HG02759 (cell line): Measurements from ENCODE around the gene DAD1.
"Not testable (repeated sequence)": the region's sequence is repeated elsewhere in the genome, so short reads cannot be mapped to it uniquely, and the experiment has no call there.

Experiments
- ATAC-seq: cut with Tn5 transposase; IDR thresholded peaks from one replicate; pipeline ENCODE4 v1.9.1; 2021; ENCODE audit warnings: mild to moderate bottlenecking, moderate library complexity; ENCODE audit not compliant: unreplicated experiment

DAD1 gene

DNA sequence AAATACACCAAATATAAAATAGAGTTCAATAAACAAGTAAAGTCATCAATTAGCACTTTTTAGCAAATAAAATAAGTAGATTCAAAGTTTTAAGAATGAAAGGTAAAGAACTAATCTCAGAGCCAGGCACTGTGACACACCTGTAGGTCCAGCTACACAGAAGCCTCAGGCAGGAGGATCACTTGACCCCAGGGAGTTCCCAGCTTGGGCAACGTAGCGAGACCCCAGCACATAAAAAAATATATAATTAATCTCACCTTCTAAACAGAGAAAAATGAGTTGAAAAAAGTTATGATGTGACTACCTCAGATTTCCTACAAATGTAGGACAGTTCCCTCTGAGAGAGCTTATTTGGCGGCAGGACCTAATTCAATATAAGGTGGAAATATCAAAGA lies 19.3 kb downstream of the DAD1 start:
- no peak for ATAC-seq

DNA sequence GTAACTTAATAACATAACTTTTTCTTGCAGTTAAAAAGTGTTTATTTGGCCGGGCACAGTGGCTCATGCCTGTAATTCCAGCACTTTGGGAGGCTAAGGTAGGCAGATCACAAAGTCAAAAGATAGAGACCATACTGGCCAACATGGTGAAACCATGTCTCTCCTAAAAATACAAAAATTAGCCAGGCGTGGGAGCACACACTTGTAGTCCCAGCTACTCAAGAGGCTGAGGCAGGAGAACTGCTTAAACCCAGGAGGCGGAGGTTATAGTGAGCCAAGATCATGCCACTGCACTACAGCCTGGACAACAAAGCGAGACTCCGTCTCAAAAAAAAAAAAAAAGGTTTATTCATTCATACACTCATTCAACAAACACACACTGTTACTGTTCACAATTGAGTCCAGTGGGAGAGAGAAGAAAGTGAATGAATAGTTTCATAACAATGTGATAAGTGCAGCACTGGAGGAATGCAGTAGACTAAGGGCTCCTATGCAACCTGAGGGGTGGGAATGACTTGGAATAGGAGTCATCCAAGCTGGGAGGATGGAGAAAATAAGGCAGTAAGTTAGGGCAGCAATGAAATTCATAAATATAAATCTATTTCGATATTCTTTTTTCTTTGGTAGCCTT lies 19.8 kb downstream of the DAD1 start:
- no peak for ATAC-seq

DNA sequence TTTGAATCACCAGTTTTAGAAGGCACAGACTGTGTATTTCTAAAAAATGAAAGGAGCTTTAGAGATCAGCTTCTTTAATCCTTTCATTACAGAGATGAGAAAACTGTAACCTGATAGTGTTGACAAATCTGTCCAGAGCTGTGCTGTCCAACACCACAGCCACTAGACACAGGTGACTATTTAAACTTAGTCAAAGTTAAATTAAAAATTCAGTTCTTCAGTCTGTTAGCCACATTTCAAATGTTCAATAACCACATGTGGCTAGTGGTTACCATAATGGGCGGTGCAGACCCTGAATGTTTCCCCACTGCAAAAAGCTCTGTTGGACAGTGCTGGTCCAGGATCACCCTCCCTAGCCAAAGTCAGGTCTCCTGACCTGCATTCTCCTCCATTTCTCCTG lies 21.6 kb downstream of the DAD1 start:
- no peak for ATAC-seq

DNA sequence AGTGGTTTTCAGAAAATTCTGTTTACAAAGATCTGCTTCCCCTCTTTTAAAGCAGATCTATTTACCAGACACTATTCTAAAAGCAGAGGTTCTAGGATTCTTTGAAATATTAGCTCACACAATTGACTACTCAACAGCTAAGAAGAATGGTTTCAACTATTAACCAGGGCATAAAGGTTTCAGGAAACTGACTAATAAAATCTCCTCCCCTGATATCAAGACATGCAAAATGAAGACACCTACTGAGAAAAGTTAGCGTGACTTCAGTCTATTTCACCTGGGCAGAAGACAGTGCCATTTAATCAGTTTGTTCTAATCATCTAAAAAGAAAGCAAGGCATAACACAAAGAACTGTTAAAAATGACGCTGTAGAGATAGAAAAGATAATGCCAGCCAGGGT lies 22.2 kb downstream of the DAD1 start:
- ATAC-seq: no peak

DNA sequence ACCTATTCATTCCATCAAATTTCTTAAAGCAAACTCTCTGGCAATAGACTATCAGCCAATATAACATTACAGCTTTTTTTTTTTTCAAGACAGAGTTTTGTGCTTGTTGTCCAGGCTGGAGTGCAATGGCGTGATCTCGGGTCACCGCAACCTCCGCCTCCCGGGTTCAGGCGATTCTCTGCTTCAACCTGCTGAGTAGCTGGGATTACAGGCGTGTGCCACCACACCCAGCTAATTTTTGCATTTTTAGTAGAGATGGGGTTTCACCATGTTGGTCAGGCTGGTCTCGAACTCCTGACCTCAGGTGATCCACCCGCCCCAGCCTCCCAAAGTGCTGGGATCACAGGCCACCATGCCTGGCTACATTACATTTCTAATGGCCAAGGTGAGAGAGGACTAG lies 22.8 kb downstream of the DAD1 start:
- not testable (repeated sequence) for ATAC-seq

DNA sequence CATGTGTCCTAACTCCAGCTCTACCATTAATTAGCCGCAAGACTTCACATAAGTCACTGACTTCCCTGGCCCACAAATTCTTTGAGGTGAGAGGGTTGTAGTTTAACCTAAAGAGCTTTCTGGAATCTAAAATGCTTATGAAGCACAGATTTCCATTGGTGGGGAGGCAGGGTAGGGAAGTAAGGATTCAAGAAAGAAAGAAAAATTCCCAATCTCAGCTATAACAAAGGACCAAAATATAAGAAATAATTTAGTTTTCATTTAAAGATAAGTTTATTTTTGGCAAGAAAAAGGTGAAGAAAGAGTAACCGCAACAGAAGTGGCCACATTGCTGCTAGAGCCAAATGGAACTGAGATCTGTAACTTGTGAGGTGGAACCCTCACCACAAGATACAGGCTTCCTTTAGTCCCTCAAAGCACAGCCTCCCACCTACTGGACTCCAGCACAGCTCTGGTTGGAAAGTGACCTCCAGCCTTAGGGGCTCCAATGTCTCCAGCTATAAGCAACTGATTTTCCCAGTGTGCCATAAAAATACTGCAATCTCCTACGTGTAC lies 23.6 kb downstream of the DAD1 start:
- peak; percentile 36 for ATAC-seq

DNA sequence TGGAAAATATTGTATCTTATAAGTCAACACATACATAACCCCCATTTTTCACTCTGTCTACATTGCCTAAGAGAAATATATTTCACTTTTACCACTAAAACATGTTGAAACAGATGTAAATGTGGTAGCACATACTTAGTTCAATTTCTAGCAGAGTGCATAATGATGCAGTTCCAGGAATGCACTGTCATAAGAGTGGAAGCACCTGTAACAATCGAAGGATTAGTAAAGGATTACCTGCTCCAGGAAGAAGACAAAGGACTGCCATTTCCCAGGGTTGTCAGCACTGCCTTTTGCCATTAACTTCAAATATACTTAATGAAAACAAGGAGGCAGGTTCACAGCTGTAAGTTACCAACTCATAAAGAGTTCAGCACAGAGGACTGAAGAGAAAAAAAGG lies 24.6 kb downstream of the DAD1 start:
- ATAC-seq: no peak

DNA sequence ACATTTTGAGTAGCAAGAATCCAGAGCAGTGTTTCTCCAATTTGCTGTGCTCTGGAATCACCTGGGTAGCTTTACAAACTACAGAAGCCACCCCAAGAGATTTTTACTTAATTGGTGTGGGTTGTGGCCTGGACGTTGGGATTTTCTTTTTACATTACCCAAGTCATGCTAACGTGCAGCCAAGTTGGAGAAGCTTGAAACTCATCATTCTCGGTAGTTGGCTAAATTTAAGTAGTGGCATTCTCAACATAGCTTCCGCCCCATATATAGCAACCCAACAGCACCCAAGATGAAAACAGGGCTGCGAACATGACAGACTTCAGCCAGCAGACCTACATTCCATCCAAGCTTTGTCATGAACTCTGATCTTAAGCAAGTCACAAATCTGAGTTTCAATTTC lies 25.0 kb downstream of the DAD1 start:
- ATAC-seq: peak; percentile 33

DNA sequence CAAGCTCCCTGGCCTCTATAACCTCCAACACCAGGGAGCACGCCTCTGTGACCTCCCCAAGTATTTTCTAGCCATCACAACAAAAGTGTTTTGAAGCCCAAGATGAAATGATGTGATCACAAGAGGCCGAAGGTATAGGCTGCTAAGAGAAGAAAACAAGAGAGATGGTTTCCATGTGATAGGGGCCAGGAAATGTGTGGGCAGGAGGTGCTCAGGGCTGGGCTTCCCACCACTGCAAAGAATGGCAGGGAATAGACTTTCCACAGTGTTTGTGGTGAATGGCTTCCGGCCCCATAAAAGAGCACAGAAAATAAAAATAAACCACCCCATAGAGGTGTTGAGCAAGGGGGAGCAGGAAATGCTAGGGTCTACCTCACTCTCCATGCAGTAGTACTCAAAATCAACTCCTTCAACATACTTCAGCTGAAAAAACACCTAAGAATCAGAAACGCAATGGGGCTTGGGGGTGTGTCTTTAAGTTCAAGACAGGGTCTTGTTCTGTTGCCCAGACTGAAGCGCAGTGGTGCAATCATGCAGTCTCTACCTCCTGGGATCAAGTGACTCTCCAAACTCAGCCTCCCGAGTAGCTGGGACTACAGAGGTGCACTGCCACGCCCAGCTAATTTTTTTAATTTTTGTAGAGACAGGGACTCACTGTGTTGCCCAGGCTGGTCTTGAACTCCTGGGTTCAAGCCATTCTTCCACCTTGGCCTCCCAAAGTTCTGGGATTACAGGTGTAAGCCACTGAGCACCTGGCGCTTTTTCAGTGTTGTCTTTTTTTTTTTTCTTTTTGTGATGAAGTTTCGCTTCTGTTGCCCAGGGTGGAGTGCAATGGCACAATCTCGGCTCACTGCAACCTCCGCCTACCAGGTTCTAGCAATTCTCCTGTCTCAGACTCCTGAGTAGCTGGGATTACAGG lies 27.1 kb downstream of the DAD1 start:
- peak; percentile 26 for ATAC-seq

DNA sequence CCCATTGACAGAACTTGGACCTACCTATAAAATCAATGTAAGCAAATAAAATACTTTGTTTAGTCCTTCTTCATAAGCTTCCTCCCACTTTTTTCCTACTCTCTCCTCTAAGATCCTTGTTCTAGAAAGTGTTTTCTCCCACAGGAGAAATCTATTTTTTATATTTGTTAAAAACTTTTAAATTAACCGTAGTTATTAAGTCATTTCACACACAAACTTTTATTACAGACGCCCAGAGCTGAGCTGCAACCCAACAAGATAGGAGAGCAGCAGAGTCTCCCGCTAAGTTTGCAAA lies 27.7 kb downstream of the DAD1 start:
- no peak for ATAC-seq

DNA sequence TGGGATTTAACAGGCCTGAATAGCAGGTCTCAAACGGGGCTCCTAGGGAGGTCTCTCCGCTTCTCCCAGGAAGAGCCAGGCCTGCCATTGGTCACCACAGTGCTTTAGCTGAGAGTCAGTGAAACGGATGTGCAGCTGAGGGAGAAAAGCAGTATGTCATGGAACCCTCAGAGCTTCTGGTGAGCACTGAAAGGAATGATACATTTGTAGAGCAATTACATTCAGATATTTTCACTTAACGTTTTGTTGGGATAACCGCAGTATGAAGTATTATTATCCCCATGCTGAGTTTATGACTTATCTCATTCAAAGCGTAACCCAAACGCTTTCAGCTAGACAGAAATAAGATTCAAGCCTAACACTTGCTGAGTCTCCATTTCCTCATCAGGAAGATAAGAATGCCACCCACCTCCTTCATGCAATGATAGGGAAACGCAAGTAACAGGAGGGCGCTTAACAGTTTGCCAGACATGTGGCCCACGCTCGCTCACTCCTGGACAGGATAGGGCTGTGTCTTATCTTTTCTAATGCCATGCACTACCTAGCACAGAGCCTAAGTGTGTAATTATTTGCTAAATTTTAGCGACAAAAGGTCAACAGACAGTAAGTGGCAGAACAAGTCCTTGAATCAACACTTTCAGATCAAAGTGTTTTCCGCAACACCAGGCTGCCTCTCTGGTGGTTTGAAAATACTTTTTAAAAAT lies 28.2 kb downstream of the DAD1 start:
- ATAC-seq: no peak

DNA sequence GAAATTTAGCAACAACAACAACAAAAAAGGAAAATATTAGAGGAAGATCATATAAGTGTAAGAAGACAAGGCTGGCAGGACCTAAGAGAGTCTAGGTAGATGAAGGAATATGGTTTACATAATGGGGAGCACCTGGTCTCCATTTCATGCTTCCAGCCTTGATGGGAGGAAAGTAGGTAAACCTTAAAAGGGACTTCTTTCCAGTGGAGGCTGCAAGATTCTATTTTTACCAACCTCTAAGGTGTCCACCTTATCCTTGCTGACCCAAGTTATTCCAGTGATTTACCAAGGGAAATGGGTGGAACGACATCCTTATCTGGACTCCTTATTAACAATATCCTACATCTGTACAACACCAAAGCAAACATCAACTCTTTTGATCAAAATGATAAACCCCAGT lies 30.0 kb downstream of the DAD1 start:
- no peak for ATAC-seq

DNA sequence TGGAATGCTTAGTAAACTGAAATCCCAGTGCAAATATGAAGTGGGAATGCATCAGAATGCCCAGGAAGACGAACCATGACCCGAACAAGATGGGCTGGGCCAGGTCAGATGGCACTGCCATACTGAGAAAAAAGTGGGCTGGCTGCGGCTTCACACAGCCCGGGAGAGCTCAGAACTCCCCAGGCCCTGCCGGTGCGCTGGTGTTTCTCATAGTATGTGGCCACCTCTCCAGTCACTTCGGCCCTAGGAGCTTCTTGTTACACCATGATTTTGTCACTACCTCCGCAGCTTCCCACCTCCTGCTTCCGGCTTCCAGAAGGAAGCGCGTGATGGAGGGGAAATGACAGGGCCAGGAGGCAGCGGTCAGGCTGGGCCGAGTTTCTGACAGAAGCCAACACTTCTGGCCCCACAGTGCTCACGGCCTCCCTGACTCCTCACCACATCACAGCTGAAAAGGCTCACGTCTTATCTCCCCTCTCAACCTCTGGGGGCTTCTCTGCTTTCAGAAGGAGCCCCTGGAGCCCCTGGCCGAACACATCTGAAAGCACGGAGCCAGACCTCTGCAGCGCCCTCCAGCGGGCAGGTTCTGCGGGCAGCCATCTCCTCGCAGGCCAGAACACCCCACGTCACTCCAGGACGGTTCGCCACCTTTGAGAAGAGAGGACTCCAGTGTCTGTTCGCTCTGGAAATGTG lies 30.7 kb downstream of the DAD1 start:
- ATAC-seq: no peak

DNA sequence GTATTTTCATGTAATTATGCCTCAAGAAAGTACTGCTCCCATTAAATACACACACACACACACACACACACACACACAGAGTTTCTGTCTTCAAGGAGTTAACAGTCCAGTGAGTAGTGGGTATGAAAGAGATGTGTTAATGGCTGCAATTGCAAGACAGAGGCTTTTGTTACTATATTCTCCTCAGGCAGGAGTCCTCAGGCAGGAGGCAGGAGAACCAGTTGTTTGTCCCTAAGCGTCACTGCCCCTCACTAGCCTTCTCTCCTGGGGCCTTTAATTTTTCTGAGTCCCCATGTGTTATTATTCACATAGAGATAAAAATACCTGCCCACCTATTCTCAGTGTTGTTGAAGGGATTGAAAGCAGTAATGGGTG lies 31.2 kb downstream of the DAD1 start:
- ATAC-seq: no peak

DNA sequence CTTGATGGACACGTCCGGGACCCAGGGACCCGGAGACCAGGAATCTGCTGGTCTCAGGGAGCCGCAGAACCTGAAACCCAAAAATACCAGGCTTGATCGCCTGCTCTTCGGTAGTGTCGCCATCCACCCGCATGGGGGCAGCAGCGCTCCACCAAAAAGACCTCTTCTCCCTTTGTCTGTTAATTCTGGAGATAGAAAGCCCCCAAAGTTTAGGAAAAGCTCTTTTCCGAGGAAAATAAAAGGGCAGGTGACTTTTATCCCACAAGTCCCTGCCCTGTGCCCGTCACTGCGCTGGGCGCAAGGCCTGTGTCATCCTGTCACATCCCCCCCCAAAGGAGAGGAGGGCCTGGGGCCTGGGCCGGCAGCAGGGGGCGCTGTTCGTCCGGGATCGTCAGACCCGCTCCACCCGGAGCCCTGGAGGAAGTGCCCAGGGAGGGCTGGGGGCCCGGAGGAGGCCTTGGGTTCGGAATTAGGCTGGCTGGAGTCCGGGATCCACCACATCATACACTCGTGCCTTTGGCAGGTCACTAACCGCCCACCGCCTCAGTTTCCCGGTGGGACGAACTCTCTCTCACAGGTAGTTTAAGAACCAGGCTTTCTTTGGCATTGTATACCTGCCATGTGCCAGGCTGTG lies 31.9 kb downstream of the DAD1 start:
- peak; percentile 29 for ATAC-seq

DNA sequence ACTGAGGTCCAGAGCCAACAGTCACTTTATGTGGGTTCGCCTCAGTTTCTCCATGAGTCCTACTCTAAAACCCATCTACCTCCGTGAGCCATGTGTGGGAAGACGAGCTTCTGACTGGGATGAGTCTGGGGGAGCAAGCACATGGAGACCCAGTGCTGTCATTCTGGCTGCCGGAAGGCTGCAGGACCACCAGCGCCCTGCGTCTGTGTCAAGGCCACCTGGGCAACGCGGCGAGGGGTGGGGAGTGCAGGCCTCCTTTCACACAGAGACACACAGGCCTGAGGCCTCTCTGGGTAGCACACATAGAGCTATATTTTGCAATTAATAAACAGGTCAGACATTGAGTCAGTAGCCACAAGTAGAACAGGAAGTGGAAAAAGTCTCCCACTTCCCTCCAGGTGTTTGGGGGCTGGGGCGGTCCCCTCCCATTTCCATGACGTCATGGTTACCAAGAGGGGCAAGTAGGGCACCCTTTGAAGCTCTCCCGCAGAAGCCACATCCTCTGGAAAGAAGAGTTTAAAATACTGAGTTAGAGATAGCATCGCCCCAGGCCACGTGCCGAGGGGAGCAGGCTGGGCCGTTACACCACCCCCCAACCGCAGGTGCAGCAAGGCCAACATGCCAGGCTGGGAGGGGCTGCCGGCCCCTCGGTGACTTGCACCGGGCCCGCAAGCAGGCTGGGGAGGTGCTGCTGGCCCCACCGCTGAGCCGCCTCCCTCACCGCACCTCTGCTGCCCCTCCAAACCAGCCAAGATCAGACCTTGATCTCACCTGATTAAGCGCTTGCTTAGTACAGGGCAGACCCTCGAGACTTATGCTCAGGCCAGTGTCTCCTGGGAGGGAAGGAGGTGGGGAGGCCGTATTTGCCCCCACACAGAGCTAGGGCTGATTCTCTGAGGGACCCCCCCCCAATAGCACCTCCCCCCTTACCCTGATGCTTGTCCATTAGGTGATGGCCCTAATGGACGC lies 32.7 kb downstream of the DAD1 start:
- peak; percentile 76 for ATAC-seq

DNA sequence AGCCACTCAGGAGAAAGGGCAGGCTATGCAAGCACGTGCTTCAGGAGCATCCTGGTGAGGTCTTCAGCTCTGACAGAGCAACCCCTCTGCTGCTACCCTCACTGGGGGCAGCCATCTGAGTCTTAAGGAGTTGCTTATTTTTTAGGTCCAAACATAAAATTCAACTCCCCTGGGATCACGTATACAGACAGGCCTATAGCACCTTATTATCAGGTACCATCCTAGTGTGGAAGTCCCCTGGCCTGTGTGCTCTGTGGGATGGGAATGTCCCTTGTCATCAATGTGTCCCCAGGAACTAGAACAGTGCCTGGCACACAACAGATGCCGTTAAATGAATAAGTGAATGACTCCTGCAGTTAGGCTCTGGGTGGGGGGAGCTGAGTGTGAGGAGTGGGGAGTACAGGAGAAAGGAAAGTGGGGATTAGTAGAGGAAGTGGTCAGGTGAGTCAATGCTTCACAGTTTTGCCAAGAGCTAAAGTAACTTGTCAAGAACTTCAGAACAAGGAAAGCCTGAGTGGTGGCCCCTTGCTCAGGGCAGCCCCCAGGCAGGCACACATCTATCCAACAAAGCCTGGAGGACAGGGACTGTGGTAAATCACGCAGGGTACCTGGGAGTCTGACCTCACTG lies 33.5 kb downstream of the DAD1 start:
- peak; percentile 3 for ATAC-seq

DNA sequence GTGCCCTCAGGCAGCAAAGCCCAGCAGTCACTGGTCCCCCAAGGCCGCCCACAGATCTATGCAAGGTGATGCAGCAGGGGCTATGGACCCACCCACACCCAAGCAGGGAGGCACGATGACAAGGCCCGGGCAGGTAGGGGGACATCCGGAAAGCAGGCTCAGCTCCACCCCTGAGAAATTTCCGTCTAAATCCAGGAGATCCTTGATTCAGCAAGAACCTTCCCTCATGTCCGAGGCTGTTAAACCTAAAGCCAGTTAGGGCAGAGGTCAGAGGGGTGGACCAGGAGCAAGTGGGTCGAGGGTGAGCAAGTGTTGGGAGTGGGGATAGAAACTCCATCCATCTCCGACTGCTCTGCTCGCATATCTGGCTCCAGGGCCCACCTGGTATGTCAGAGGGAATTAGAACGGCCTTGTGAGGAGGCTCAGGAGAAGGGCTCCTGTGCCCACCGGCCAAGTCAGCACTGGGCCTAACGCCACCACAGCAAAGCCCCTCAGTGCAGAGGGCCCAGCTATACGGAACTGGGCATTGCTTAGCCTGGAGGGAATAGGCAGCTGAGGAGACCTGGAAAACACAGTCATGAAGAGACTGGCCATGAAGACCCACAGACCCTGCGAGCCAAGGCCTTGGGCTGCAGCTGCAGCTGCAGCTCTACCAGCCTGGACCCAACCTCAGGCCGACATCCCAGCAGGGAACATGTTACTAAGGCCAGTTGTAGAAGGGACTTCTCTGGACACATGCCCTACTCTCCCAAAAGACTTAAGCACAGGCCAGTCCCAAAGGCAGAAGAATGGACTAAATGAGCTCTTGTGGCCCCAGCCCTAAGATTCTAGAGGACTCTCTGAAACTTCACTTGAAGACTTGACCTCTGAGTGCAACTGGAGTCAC lies 34.3 kb downstream of the DAD1 start:
- ATAC-seq: no peak
